ENCODE results near the gene FNIP2. TPM values are rescaled to one million over a fixed set of nuclear protein-coding genes. Genes with fewer than 3 reads are reported as not detected.

The FNIP2 gene
- total and polyA plus RNA-seq, 2 donors (not counting 1 experiment from before 2014, with no cell fraction given) = 16.9 to 36.8 TPM

GRCh38 chr4:158802914-158803313, 34.1 kb downstream of the FNIP2 start:
- peaks cover 11% of the 10 kb centered on the region for H3K79me2 ChIP-seq (ENCODE audit: control insufficient read depth, insufficient read depth, low read length)
- no peak overlapping the region for H2AFZ ChIP-seq (ENCODE audit: low read length)
- no peaks in the 10 kb centered on the region for H3K4me1 ChIP-seq (ENCODE audit: control insufficient read depth, extremely low read depth, insufficient read depth, low read length)
- H3K27ac ChIP-seq (ENCODE audit: insufficient read depth, low read length) = no peak overlapping the region
- H3K9me3 ChIP-seq (ENCODE audit: control insufficient read depth, insufficient read depth, low read depth, low read length) = no peaks in the 10 kb centered on the region
- DNase-seq (ENCODE audit: low read depth in 2 of 2) = no peak
- H3K36me3 ChIP-seq (ENCODE audit: control insufficient read depth, insufficient read depth, low read length) = no peaks in the 10 kb centered on the region
- no peak for TF ChIP-seq EZH2 (IDR thresholded peaks at IDR 0.05; ENCODE audit: low read length, missing control alignments)
- no peak for TF ChIP-seq CTCF (conservative IDR thresholded peaks at IDR 0.05 in 1 of 2, IDR thresholded peaks at IDR 0.05 in 1 of 2; ENCODE audit: low read depth in 1 of 2, low read length in 2 of 2)
- no peak overlapping the region for H3K9ac ChIP-seq (ENCODE audit: insufficient read depth, low read length)
- H3K4me3 ChIP-seq (replicated peaks in 1 of 4; ENCODE audit: control extremely low read depth in 1 of 4, insufficient read depth in 1 of 4, low read depth in 3 of 4, low read length in 4 of 4) = no peak overlapping the region
- H4K20me1 ChIP-seq (ENCODE audit: control insufficient read depth, extremely low read depth, insufficient read depth, low read length) = no peaks in the 10 kb centered on the region
- H3K4me2 ChIP-seq (ENCODE audit: extremely low read depth, insufficient read depth, low read length) = no peak overlapping the region
- no peaks in the 10 kb centered on the region for H3K27me3 ChIP-seq (ENCODE audit: control insufficient read depth, insufficient read depth, low read length)

- no peak for DNase-seq (ENCODE audit: low read depth in 2 of 2)
- Histone ChIP-seq H3K27ac (ENCODE audit: insufficient read depth, low read length) (no peak overlapping the region), H3K9ac (ENCODE audit: insufficient read depth, low read length) (no peak overlapping the region), H3K9me3 (ENCODE audit: control insufficient read depth, insufficient read depth, low read depth, low read length) (no peaks in the 10 kb centered on the region), H3K4me2 (ENCODE audit: extremely low read depth, insufficient read depth, low read length) (no peak overlapping the region), H3K79me2 (ENCODE audit: control insufficient read depth, insufficient read depth, low read length) (peaks cover 8% of the 10 kb centered on the region), H4K20me1 (ENCODE audit: control insufficient read depth, extremely low read depth, insufficient read depth, low read length) (no peaks in the 10 kb centered on the region), H3K27me3 (ENCODE audit: control insufficient read depth, insufficient read depth, low read length) (no peaks in the 10 kb centered on the region), H3K36me3 (ENCODE audit: control insufficient read depth, insufficient read depth, low read length) (no peaks in the 10 kb centered on the region), H3K4me1 (ENCODE audit: control insufficient read depth, extremely low read depth, insufficient read depth, low read length) (peaks cover 2% of the 10 kb centered on the region), H2AFZ (ENCODE audit: low read length) (no peak overlapping the region), H3K4me3 (replicated peaks in 1 of 4; ENCODE audit: control extremely low read depth in 1 of 4, insufficient read depth in 1 of 4, low read depth in 3 of 4, low read length in 4 of 4) (no peak overlapping the region)
- TF ChIP-seq CTCF (conservative IDR thresholded peaks at IDR 0.05 in 1 of 2, IDR thresholded peaks at IDR 0.05 in 1 of 2; ENCODE audit: low read depth in 1 of 2, low read length in 2 of 2) = no peak
- no peak for TF ChIP-seq EZH2 (IDR thresholded peaks at IDR 0.05; ENCODE audit: low read length, missing control alignments)
Measured at GRCh38 chr4:158805635-158806471, 37.0 kb downstream of the FNIP2 start.

- no peak for DNase-seq (ENCODE audit: low read depth in 2 of 2)
- Histone ChIP-seq H3K9ac (ENCODE audit: insufficient read depth, low read length) (no peak overlapping the region), H2AFZ (ENCODE audit: low read length) (no peak overlapping the region), H3K27me3 (ENCODE audit: control insufficient read depth, insufficient read depth, low read length) (no peaks in the 10 kb centered on the region), H3K4me2 (ENCODE audit: extremely low read depth, insufficient read depth, low read length) (no peak overlapping the region), H3K27ac (ENCODE audit: insufficient read depth, low read length) (no peak overlapping the region), H3K9me3 (ENCODE audit: control insufficient read depth, insufficient read depth, low read depth, low read length) (no peaks in the 10 kb centered on the region), H3K36me3 (ENCODE audit: control insufficient read depth, insufficient read depth, low read length) (no peaks in the 10 kb centered on the region), H3K4me1 (ENCODE audit: control insufficient read depth, extremely low read depth, insufficient read depth, low read length) (peaks cover 2% of the 10 kb centered on the region), H3K79me2 (ENCODE audit: control insufficient read depth, insufficient read depth, low read length) (peaks cover 8% of the 10 kb centered on the region), H4K20me1 (ENCODE audit: control insufficient read depth, extremely low read depth, insufficient read depth, low read length) (no peaks in the 10 kb centered on the region), H3K4me3 (replicated peaks in 1 of 4; ENCODE audit: control extremely low read depth in 1 of 4, insufficient read depth in 1 of 4, low read depth in 3 of 4, low read length in 4 of 4) (no peak overlapping the region)
- TF ChIP-seq EZH2 (IDR thresholded peaks at IDR 0.05; ENCODE audit: low read length, missing control alignments) (no peak), CTCF (conservative IDR thresholded peaks at IDR 0.05 in 1 of 2, IDR thresholded peaks at IDR 0.05 in 1 of 2; ENCODE audit: low read depth in 1 of 2, low read length in 2 of 2) (no peak)
Measured at GRCh38 chr4:158807691-158808090, 38.9 kb downstream of the FNIP2 start.
